Measurements from ENCODE around the gene TXNRD3.

GRCh38 chr3:126571078-126571477 is 83.8 kb downstream of the TXNRD3 start:
- TF ChIP-seq POLR2A (IDR thresholded peaks at IDR 0.05): no peak
- TF ChIP-seq POLR2AphosphoS5 (IDR thresholded peaks at IDR 0.05): no peak
- TF ChIP-seq, protein P1, sequence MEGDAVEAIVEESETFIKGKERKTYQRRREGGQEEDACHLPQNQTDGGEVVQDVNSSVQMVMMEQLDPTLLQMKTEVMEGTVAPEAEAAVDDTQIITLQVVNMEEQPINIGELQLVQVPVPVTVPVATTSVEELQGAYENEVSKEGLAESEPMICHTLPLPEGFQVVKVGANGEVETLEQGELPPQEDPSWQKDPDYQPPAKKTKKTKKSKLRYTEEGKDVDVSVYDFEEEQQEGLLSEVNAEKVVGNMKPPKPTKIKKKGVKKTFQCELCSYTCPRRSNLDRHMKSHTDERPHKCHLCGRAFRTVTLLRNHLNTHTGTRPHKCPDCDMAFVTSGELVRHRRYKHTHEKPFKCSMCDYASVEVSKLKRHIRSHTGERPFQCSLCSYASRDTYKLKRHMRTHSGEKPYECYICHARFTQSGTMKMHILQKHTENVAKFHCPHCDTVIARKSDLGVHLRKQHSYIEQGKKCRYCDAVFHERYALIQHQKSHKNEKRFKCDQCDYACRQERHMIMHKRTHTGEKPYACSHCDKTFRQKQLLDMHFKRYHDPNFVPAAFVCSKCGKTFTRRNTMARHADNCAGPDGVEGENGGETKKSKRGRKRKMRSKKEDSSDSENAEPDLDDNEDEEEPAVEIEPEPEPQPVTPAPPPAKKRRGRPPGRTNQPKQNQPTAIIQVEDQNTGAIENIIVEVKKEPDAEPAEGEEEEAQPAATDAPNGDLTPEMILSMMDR (IDR thresholded peaks at IDR 0.05 in 8 of 11, conservative IDR thresholded peaks at IDR 0.05 in 3 of 11): no peak

Data from spleen (tissue), 7 donors.